Testis (tissue), 3 donors: Measurements from ENCODE around the gene SNAI1. TPM values are rescaled to one million over a fixed set of nuclear protein-coding genes. Genes with fewer than 3 reads are reported as not detected.

Experiments
- DNase-seq: peaks from one replicate; pipeline ENCODE4 v3.0.0-alpha.2; 2019
- H3K27ac ChIP-seq, 2 donors: fragments of 200-600 bp; sonication (generic); one replicate each; pipeline ENCODE4 v1.5.1; 2019
- H3K27me3 ChIP-seq: fragments of 200-600 bp; sonication (generic); one replicate; pipeline ENCODE4 v1.5.1; 2019
- H3K36me3 ChIP-seq: fragments of 200-600 bp; sonication (generic); one replicate; pipeline ENCODE4 v1.5.1; 2017; ENCODE audit warnings: low read depth; ENCODE audit errors: missing control alignments
- H3K4me1 ChIP-seq: fragments of 200-600 bp; sonication (generic); one replicate; pipeline ENCODE4 v1.5.1; 2019
- H3K4me3 ChIP-seq, 2 donors: fragments of 200-600 bp; sonication (generic); one replicate each; pipeline ENCODE4 v1.5.1; 2017 to 2019
- H3K9me3 ChIP-seq: fragments of 200-600 bp; sonication (generic); one replicate; pipeline ENCODE4 v1.5.1; 2017
- CTCF ChIP-seq, 3 experiments: fragments of 450-650 bp in 2 of 3; fragments of 200-600 bp in 1 of 3; sonication (generic) in 1 of 3; IDR thresholded peaks; one replicate each; pipeline ENCODE4 v1.5.1; 2016 to 2019; ENCODE audit warnings: antibody characterized with exemption in 3 of 3, mild to moderate bottlenecking in 2 of 3, moderate library complexity in 1 of 3
- POLR2A ChIP-seq: fragments of 450-650 bp; IDR thresholded peaks from one replicate; pipeline ENCODE4 v1.6.1; 2017; ENCODE audit warnings: antibody characterized with exemption, mild to moderate bottlenecking, moderate library complexity
- WGBS, 2 donors: methylation state at CpG; one replicate each; pipeline ENCODE4 v1.1.5; 2018; 5-methylcytosine and 5-hydroxymethylcytosine counted together
- intact Hi-C: fragments of 100-400 bp; cut with DNase I; formaldehyde crosslinking; loops from one replicate; pipeline ENCODE4 v1.15.1; 2023; ENCODE audit warnings: low total_unique reads
- polyA plus RNA-seq: library from polyadenylated mRNA; stranded (reverse); fragments of 350-450 nt; fragmentation: Illumina TruSeq; extraction: RNeasy Lipid Tissue Mini Kit (QIAGEN cat#74804); gene quantifications from one replicate; pipeline ENCODE4 v1.2.3, GENCODE V29; 2014; ENCODE audit warnings: low read depth, low replicate concordance; ENCODE audit not compliant: insufficient read depth
- total RNA-seq, 2 donors: library from RNA; depleted of rRNA; stranded (reverse); fragments of >200 nt; gene quantifications; one replicate each; pipeline ENCODE4 v1.2.3, GENCODE V29; 2016

Gene SNAI1
- total and polyA plus RNA-seq, 3 donors from 2014 or later = 4.0 to 7.6 (median 7.0) TPM

GRCh38 chr20:50012282-50013263 lies 29.8 kb downstream of the SNAI1 start:
- intact Hi-C loops = no loop called here
- DNase-seq = no peak
- Histone ChIP-seq H3K4me1 (peaks cover 4% of the 10 kb centered on the region), H3K4me3 (no peak overlapping the region), H3K36me3 (no peaks in the 10 kb centered on the region), H3K27ac (no peak overlapping the region), H3K27me3 (no peaks in the 10 kb centered on the region), H3K9me3 (no peaks in the 10 kb centered on the region)
- TF ChIP-seq CTCF (IDR thresholded peaks at IDR 0.05) (no peak), POLR2A (no peak)
- WGBS, 2 donors = 52 to 58% methylated on average over 11 to 12 of the region's 12 CpGs

- no peaks in the 10 kb centered on the region for H3K9me3 ChIP-seq
- H3K36me3 ChIP-seq = no peaks in the 10 kb centered on the region
- TF ChIP-seq CTCF (IDR thresholded peaks at IDR 0.05) (no peak), POLR2A (no peak)
- peaks cover 4% of the 10 kb centered on the region for H3K4me1 ChIP-seq
- WGBS, 2 donors = 85 to 89% methylated on average over 7 of the region's 7 CpGs
- intact Hi-C loops = no loop called here
- no peak overlapping the region for H3K27ac ChIP-seq
- no peaks in the 10 kb centered on the region for H3K27me3 ChIP-seq
- no peak for DNase-seq
- H3K4me3 ChIP-seq = no peak overlapping the region
These were observed 31.2 kb downstream of the SNAI1 start for GRCh38 chr20:50013976-50014375.

- Histone ChIP-seq H3K36me3 (no peaks in the 10 kb centered on the region), H3K27ac (no peak overlapping the region), H3K4me3 (no peak overlapping the region), H3K9me3 (no peaks in the 10 kb centered on the region), H3K27me3 (no peaks in the 10 kb centered on the region), H3K4me1 (peaks cover 4% of the 10 kb centered on the region)
- DNase-seq = no peak
- no peak for TF ChIP-seq CTCF (IDR thresholded peaks at IDR 0.05)
- no peak for TF ChIP-seq POLR2A
- intact Hi-C loops = no loop called here
- 53 to 61% methylated on average over 31 to 38 of the region's 38 CpGs for WGBS, 2 donors
These were observed 32.1 kb downstream of the SNAI1 start for GRCh38 chr20:50014570-50015562.

- intact Hi-C loops = no loop called here
- no peak for DNase-seq
- H3K4me3 ChIP-seq = no peak overlapping the region
- H3K36me3 ChIP-seq = no peaks in the 10 kb centered on the region
- H3K4me1 ChIP-seq = peaks cover 4% of the 10 kb centered on the region
- H3K27ac ChIP-seq = no peak overlapping the region
- 60 to 77% methylated on average over 2 to 8 of the region's 8 CpGs for WGBS, 2 donors
- no peaks in the 10 kb centered on the region for H3K9me3 ChIP-seq
- no peaks in the 10 kb centered on the region for H3K27me3 ChIP-seq
- TF ChIP-seq CTCF (IDR thresholded peaks at IDR 0.05) (no peak), POLR2A (no peak)
These were observed 32.8 kb downstream of the SNAI1 start for GRCh38 chr20:50015636-50015992.
